ENCODE data around the gene MMD2. TPM values are rescaled to one million over a fixed set of nuclear protein-coding genes. Genes with fewer than 3 reads are reported as not detected.

MMD2 gene
- total RNA-seq (not detected), polyA plus RNA-seq (not detected)
- long read RNA-seq, donor 1, result 0 reads
- long read RNA-seq, donor 2, result 0 reads
- long read RNA-seq, donor 3, result 0 reads
- long read RNA-seq, donor 4, result 0 reads
- long read RNA-seq, donor 5, result 0 reads

- Histone ChIP-seq H3K36me3 (ENCODE audit: control insufficient read depth in 4 of 4, insufficient read depth in 4 of 4, low read length in 4 of 4) (no peaks in the 10 kb centered on the region), H3K27ac (ENCODE audit: low read depth in 1 of 2, low read length in 1 of 2) (no peak within 1 kb of the TSS), H3K4me3 (no peak within 1 kb of the TSS), H3K27me3 (ENCODE audit: control insufficient read depth in 3 of 3, insufficient read depth in 3 of 3, low read length in 2 of 3) (peaks cover 5 to 30% (median 7%) of the 10 kb centered on the region in 3 donors), H3K4me1 (ENCODE audit: control insufficient read depth in 5 of 5, insufficient read depth in 5 of 5, low read length in 5 of 5) (peaks cover 0 to 4% (median 0%) of the 10 kb centered on the region in 5 donors), H3K9ac (ENCODE audit: insufficient read depth in 1 of 2, low read length in 2 of 2) (no peak within 1 kb of the TSS), H3K9me3 (ENCODE audit: control insufficient read depth in 4 of 4, insufficient read depth in 3 of 4, low read length in 3 of 4) (peaks cover 0 to 3% (median 0%) of the 10 kb centered on the region in 4 donors)
- ATAC-seq (ENCODE audit: insufficient read depth, low FRiP score) (no peak), DNase-seq (no peak)
- no peak for TF ChIP-seq CTCF (IDR thresholded peaks at IDR 0.05; ENCODE audit: control extremely low read depth, extremely low read depth)
- WGBS, 2 donors, result 3 to 4% methylated on average over 53 to 87 of the region's 87 CpGs
These were observed at the start of gene MMD2 for GRCh38 chr7:4958477-4959301. Gene MMD2 (minus strand): TSS chr7:4959187. CDS start chr7:4959017, 170 bp downstream.

- H3K9me3 ChIP-seq (ENCODE audit: control insufficient read depth in 4 of 4, insufficient read depth in 3 of 4, low read length in 3 of 4), result peaks cover 0 to 2% (median 0%) of the 10 kb centered on the region in 4 donors
- H3K36me3 ChIP-seq (ENCODE audit: control insufficient read depth in 4 of 4, insufficient read depth in 4 of 4, low read length in 4 of 4), result peaks cover 7 to 14% (median 8%) of the 10 kb centered on the region in 4 donors
- TF ChIP-seq CTCF (IDR thresholded peaks at IDR 0.05; ENCODE audit: control extremely low read depth, extremely low read depth), result no peak
- H3K4me3 ChIP-seq, result no peak overlapping the region
- H3K27ac ChIP-seq (ENCODE audit: low read depth in 1 of 2, low read length in 1 of 2), result no peak overlapping the region
- H3K4me1 ChIP-seq (ENCODE audit: control insufficient read depth in 5 of 5, insufficient read depth in 5 of 5, low read length in 5 of 5), result no peaks in the 10 kb centered on the region
- DNase-seq (no peak), ATAC-seq (ENCODE audit: insufficient read depth, low FRiP score) (no peak)
- no peak overlapping the region for H3K9ac ChIP-seq (ENCODE audit: insufficient read depth in 1 of 2, low read length in 2 of 2)
- no peaks in the 10 kb centered on the region for H3K27me3 ChIP-seq (ENCODE audit: control insufficient read depth in 3 of 3, insufficient read depth in 3 of 3, low read length in 2 of 3)
- WGBS, 2 donors, result 85 to 100% methylated on average over 1 of the region's 1 CpG
These were observed 46.1 kb upstream of the MMD2 start for GRCh38 chr7:5005066-5005465.

- 96 to 97% methylated on average over 5 of the region's 5 CpGs for WGBS, 2 donors
- no peak for TF ChIP-seq CTCF (IDR thresholded peaks at IDR 0.05; ENCODE audit: control extremely low read depth, extremely low read depth)
- H3K27ac ChIP-seq (ENCODE audit: low read depth in 1 of 2, low read length in 1 of 2), result no peak overlapping the region
These were observed 42.9 kb upstream of the MMD2 start for GRCh38 chr7:5001911-5002310.

More at GRCh38 chr7:5001911-5002310, 42.9 kb upstream of the MMD2 start:
- ATAC-seq (ENCODE audit: insufficient read depth, low FRiP score) (no peak), DNase-seq (no peak)
- Histone ChIP-seq H3K27me3 (ENCODE audit: control insufficient read depth in 3 of 3, insufficient read depth in 3 of 3, low read length in 2 of 3) (no peaks in the 10 kb centered on the region), H3K9me3 (ENCODE audit: control insufficient read depth in 4 of 4, insufficient read depth in 3 of 4, low read length in 3 of 4) (no peaks in the 10 kb centered on the region), H3K9ac (ENCODE audit: insufficient read depth in 1 of 2, low read length in 2 of 2) (no peak overlapping the region), H3K4me3 (no peak overlapping the region), H3K4me1 (ENCODE audit: control insufficient read depth in 5 of 5, insufficient read depth in 5 of 5, low read length in 5 of 5) (no peaks in the 10 kb centered on the region), H3K36me3 (ENCODE audit: control insufficient read depth in 4 of 4, insufficient read depth in 4 of 4, low read length in 4 of 4) (peaks cover 4 to 17% (median 10%) of the 10 kb centered on the region in 4 donors)
